Measurements from ENCODE around the gene PCSK4.
"Not testable (repeated sequence)": the region's sequence is repeated elsewhere in the genome, so short reads cannot be mapped to it uniquely, and the experiment has no call there.

PCSK4 gene

DNA sequence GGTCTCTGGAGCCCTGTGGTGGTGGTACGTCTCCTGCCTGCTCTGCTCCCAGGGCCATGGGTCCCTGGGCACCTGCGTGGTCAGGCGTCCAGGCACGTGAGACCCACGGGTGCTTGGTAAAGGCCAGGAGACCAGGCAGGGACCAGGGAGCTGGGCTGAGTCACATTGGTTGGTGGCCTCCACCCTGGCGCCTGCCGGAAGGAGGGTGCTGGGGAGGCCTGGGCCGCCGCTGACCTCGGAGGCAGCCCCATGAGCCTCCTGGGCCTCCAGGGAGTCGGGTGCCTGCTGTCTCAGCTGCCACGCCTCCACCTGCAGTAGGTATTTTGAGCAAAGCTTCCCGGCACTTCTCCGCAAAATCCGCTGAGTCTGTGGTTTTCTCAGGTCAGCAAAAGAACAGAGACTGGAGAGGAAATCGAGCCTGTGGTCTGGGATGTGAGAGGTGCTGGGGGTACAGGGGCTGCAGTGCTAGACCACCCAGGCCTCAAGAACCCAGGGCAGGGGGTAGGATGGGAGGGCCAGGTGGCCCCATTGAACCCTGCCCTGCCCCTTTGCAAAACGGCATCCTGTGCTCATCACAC, 30.1 kb upstream of the PCSK4 start (continued):
- TF ChIP-seq, protein P1, sequence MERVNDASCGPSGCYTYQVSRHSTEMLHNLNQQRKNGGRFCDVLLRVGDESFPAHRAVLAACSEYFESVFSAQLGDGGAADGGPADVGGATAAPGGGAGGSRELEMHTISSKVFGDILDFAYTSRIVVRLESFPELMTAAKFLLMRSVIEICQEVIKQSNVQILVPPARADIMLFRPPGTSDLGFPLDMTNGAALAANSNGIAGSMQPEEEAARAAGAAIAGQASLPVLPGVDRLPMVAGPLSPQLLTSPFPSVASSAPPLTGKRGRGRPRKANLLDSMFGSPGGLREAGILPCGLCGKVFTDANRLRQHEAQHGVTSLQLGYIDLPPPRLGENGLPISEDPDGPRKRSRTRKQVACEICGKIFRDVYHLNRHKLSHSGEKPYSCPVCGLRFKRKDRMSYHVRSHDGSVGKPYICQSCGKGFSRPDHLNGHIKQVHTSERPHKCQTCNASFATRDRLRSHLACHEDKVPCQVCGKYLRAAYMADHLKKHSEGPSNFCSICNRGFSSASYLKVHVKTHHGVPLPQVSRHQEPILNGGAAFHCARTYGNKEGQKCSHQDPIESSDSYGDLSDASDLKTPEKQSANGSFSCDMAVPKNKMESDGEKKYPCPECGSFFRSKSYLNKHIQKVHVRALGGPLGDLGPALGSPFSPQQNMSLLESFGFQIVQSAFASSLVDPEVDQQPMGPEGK (CRISPR knock-in tag; IDR thresholded peaks at IDR 0.05; ENCODE audit: borderline replicate concordance), result no peak
- TF ChIP-seq, protein P2, sequence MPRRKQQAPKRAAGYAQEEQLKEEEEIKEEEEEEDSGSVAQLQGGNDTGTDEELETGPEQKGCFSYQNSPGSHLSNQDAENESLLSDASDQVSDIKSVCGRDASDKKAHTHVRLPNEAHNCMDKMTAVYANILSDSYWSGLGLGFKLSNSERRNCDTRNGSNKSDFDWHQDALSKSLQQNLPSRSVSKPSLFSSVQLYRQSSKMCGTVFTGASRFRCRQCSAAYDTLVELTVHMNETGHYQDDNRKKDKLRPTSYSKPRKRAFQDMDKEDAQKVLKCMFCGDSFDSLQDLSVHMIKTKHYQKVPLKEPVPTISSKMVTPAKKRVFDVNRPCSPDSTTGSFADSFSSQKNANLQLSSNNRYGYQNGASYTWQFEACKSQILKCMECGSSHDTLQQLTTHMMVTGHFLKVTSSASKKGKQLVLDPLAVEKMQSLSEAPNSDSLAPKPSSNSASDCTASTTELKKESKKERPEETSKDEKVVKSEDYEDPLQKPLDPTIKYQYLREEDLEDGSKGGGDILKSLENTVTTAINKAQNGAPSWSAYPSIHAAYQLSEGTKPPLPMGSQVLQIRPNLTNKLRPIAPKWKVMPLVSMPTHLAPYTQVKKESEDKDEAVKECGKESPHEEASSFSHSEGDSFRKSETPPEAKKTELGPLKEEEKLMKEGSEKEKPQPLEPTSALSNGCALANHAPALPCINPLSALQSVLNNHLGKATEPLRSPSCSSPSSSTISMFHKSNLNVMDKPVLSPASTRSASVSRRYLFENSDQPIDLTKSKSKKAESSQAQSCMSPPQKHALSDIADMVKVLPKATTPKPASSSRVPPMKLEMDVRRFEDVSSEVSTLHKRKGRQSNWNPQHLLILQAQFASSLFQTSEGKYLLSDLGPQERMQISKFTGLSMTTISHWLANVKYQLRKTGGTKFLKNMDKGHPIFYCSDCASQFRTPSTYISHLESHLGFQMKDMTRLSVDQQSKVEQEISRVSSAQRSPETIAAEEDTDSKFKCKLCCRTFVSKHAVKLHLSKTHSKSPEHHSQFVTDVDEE (CRISPR knock-in tag; IDR thresholded peaks at IDR 0.05), result no peak
- TF ChIP-seq OSR1 (CRISPR knock-in tag; IDR thresholded peaks at IDR 0.05), result no peak

DNA sequence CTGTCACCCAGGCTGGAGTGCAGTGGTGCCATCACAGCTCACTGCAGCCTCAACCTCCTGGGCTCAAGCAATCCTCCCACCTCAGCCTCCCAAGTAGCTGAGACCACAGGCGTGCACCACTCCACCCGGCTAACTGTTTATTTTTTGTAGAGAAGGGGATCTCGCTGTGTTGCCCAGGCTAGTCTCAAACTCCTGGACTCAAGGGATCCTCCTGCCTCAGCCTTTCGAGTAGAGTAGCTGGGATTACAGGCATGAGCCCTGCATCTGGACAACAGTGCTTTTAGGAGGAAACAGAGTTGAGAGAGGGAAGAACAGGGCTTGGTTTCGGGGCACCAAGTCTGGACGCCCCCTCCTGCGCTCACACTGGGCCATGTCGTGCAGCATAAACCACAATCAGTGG, 29.7 kb upstream of the PCSK4 start:
- ATAC-seq, result not testable (repeated sequence)

DNA sequence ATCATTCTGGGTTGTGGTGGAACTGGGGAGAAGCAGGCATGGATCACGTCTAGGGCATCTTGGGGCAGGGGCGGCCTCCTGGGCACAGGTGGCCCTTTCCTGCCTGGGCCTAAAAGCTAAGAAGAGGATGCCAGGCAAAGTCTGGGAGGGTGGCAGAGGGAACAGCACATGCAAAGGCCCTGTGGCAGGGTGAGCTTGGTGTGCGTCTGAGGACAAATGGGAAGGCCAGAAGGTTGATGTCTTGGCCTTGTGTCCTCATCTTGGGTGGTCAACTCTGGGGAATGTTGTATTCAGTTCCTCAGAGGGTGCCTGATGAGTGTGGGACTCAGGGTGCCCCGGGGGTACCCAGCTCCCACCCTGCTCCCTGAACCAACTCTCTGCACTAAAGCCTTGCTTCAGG, 28.3 kb upstream of the PCSK4 start:
- ATAC-seq, result no peak
- TF ChIP-seq TCF4 (CRISPR knock-in tag; IDR thresholded peaks at IDR 0.05; ENCODE audit: borderline replicate concordance) (no peak), ZNF70 (CRISPR knock-in tag; IDR thresholded peaks at IDR 0.05) (no peak), ARNTL (CRISPR knock-in tag; IDR thresholded peaks at IDR 0.05; ENCODE audit: borderline replicate concordance, low read depth) (no peak), ZC3H10 (CRISPR knock-in tag; IDR thresholded peaks at IDR 0.05) (no peak), RARB (CRISPR knock-in tag; IDR thresholded peaks at IDR 0.05) (no peak)
- TF ChIP-seq, protein P3, sequence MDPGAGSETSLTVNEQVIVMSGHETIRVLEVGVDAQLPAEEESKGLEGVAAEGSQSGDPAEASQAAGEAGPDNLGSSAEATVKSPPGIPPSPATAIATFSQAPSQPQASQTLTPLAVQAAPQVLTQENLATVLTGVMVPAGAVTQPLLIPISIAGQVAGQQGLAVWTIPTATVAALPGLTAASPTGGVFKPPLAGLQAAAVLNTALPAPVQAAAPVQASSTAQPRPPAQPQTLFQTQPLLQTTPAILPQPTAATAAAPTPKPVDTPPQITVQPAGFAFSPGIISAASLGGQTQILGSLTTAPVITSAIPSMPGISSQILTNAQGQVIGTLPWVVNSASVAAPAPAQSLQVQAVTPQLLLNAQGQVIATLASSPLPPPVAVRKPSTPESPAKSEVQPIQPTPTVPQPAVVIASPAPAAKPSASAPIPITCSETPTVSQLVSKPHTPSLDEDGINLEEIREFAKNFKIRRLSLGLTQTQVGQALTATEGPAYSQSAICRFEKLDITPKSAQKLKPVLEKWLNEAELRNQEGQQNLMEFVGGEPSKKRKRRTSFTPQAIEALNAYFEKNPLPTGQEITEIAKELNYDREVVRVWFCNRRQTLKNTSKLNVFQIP (CRISPR knock-in tag; IDR thresholded peaks at IDR 0.05; ENCODE audit: borderline replicate concordance, low read depth), result no peak

DNA sequence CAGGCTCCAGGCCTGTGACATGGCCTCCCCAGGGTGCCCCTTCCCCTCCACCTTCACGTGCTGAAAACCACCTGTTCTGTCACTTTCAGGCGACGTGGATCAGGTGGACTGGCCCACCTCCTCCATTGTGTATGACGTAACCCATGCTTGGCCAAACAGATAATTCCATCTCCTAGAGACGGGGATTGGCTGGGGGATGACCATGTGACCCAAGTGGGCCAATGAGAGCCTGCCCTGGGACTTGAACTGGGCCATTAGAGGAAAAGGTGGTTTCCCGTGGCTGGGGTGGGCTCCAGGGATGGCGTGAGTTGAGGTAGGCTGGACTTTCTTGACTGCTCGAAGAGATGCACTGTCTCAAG, 26.2 kb upstream of the PCSK4 start:
- TF ChIP-seq ZFP3 (CRISPR knock-in tag; IDR thresholded peaks at IDR 0.05) (no peak), ZFP30 (CRISPR knock-in tag; IDR thresholded peaks at IDR 0.05) (no peak), GLIS3 (CRISPR knock-in tag; IDR thresholded peaks at IDR 0.05) (no peak), ESRRG (CRISPR knock-in tag; IDR thresholded peaks at IDR 0.05) (no peak), BACH2 (CRISPR knock-in tag; IDR thresholded peaks at IDR 0.05; ENCODE audit: borderline replicate concordance) (no peak), ISL1 (CRISPR knock-in tag; IDR thresholded peaks at IDR 0.05) (no peak), ZNF70 (CRISPR knock-in tag; IDR thresholded peaks at IDR 0.05) (no peak), ARNTL (CRISPR knock-in tag; IDR thresholded peaks at IDR 0.05; ENCODE audit: borderline replicate concordance, low read depth) (no peak), ZC3H10 (CRISPR knock-in tag; IDR thresholded peaks at IDR 0.05) (no peak), TCF4 (CRISPR knock-in tag; IDR thresholded peaks at IDR 0.05; ENCODE audit: borderline replicate concordance) (no peak), PPARA (CRISPR knock-in tag; IDR thresholded peaks at IDR 0.05; ENCODE audit: borderline replicate concordance) (no peak), ZNF8 (CRISPR knock-in tag; IDR thresholded peaks at IDR 0.05) (no peak), RARB (CRISPR knock-in tag; IDR thresholded peaks at IDR 0.05) (no peak), OSR1 (CRISPR knock-in tag; IDR thresholded peaks at IDR 0.05) (no peak)
- TF ChIP-seq, protein P2 (CRISPR knock-in tag; IDR thresholded peaks at IDR 0.05), result no peak
- TF ChIP-seq, protein P3 (CRISPR knock-in tag; IDR thresholded peaks at IDR 0.05; ENCODE audit: borderline replicate concordance, low read depth), result no peak
- TF ChIP-seq, protein P4, sequence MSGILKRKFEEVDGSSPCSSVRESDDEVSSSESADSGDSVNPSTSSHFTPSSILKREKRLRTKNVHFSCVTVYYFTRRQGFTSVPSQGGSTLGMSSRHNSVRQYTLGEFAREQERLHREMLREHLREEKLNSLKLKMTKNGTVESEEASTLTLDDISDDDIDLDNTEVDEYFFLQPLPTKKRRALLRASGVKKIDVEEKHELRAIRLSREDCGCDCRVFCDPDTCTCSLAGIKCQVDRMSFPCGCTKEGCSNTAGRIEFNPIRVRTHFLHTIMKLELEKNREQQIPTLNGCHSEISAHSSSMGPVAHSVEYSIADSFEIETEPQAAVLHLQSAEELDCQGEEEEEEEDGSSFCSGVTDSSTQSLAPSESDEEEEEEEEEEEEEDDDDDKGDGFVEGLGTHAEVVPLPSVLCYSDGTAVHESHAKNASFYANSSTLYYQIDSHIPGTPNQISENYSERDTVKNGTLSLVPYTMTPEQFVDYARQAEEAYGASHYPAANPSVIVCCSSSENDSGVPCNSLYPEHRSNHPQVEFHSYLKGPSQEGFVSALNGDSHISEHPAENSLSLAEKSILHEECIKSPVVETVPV (CRISPR knock-in tag; IDR thresholded peaks at IDR 0.05), result no peak
- no peak for ATAC-seq

Measured in SK-N-SH treated with all-trans-retinoic acid at 6 μM for 48 hours (cell line).